MM.1S (cell line): ENCODE measurements around the gene POLD3.

Experiments
- DNase-seq: peaks from one replicate; pipeline ENCODE4 v3.0.0-alpha.2; 2015
- H2AFZ ChIP-seq: fragments of 300-600 bp; sonication (generic); 2 replicates; pipeline ENCODE4 v1.6.0; 2016; ENCODE audit warnings: antibody characterized with exemption, low read length
- H3F3A ChIP-seq: fragments of 300-600 bp; sonication (generic); 2 replicates; pipeline ENCODE4 v1.6.1; 2016; ENCODE audit warnings: mild to moderate bottlenecking, antibody characterized with exemption, low read length, moderate library complexity, mixed read lengths; ENCODE audit not compliant: insufficient read depth
- H3K27ac ChIP-seq: fragments of 300-600 bp; sonication (generic); 2 replicates; pipeline ENCODE4 v1.5.1; 2016; ENCODE audit warnings: mild to moderate bottlenecking, low read length
- H3K27me3 ChIP-seq: fragments of 300-600 bp; sonication (generic); replicated peaks from 2 replicates; pipeline ENCODE4 v1.6.0; 2016; ENCODE audit warnings: low read length; ENCODE audit not compliant: insufficient read depth
- H3K36me3 ChIP-seq: fragments of 300-600 bp; sonication (generic); replicated peaks from 2 replicates; pipeline ENCODE4 v1.6.1; 2016; ENCODE audit warnings: mild to moderate bottlenecking, low read length, mixed read lengths; ENCODE audit not compliant: insufficient read depth
- H3K4me1 ChIP-seq: fragments of 300-600 bp; sonication (generic); 2 replicates; pipeline ENCODE4 v1.6.1; 2016; ENCODE audit warnings: low read length, mixed read lengths
- H3K4me2 ChIP-seq: fragments of 300-600 bp; sonication (generic); 2 replicates; pipeline ENCODE4 v1.6.0; 2016; ENCODE audit warnings: low read depth, low read length
- H3K4me3 ChIP-seq: fragments of 300-600 bp; sonication (generic); 2 replicates; pipeline ENCODE4 v1.5.1; 2016; ENCODE audit warnings: low read length, mixed read lengths
- H3K79me2 ChIP-seq: fragments of 300-600 bp; sonication (generic); 2 replicates; pipeline ENCODE4 v1.6.1; 2016; ENCODE audit warnings: mixed run types, low read length, mixed read lengths
- H3K9ac ChIP-seq: fragments of 300-600 bp; sonication (generic); 2 replicates; pipeline ENCODE4 v1.6.1; 2016; ENCODE audit warnings: low read length, mixed read lengths
- H3K9me2 ChIP-seq: fragments of 300-600 bp; sonication (generic); replicated peaks from 2 replicates; pipeline ENCODE4 v1.6.1; 2016; ENCODE audit warnings: mild to moderate bottlenecking, low read length, mixed read lengths; ENCODE audit not compliant: insufficient read depth
- H3K9me3 ChIP-seq: fragments of 300-600 bp; sonication (generic); replicated peaks from 2 replicates; pipeline ENCODE4 v1.6.1; 2016; ENCODE audit warnings: mild to moderate bottlenecking, low read length, mixed read lengths; ENCODE audit not compliant: insufficient read depth
- H4K20me1 ChIP-seq: fragments of 300-600 bp; sonication (generic); 2 replicates; pipeline ENCODE4 v1.6.1; 2016; ENCODE audit warnings: mild to moderate bottlenecking, low read length, moderate library complexity, mixed read lengths; ENCODE audit not compliant: insufficient read depth
- EZH2 ChIP-seq: fragments of 300-600 bp; sonication (generic); optimal IDR thresholded peaks from 2 replicates; pipeline ENCODE3; 2017; ENCODE audit warnings: low read depth, mild to moderate bottlenecking, antibody characterized with exemption, low read length, mixed read lengths
- EZH2phosphoT487 ChIP-seq: fragments of 300-600 bp; sonication (generic); IDR thresholded peaks from 2 replicates; pipeline ENCODE4 v1.6.1; 2018; ENCODE audit warnings: antibody characterized with exemption, low read length
- TF ChIP-seq, protein P1 (sequence below): fragments of 300-600 bp; sonication (generic); IDR thresholded peaks from 2 replicates; pipeline ENCODE4 v1.5.1; 2016; ENCODE audit warnings: antibody characterized with exemption, low read length, mixed read lengths

Gene POLD3

DNA sequence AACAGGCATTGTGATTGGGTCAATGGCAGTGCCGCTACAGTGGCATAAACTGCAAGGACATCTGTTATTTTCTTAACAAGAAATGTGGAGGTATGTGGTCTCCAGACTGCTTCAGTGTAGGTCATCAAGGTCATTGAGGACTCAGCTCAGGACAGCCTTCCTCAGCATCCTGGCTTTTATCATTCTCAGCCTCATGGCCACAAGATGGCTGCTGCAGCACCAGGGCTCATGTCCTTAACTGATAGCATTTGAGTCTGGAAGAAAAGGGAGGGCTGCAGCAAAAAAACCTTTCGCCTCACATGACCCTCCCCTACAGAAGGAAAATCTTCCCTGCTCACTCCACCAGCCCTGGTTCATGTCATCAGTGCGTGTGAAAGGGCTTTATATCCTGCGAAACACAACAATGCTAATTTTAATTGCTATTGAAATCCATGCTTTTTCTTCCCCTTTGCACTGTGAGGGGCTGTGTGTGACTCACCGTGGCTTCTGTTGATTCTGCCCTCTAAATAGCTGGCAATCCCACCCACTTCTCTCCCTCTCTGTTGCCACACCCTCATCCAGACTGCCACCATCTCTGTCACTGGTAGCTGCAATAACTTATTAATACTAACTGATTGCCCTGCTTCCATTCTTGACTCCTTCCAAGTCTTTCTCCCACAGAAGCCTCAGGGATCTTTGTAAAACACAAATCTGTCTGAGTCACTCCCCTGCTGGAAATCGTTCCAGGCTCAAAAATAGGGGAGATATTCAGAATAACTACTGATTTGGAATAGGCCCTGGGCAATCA is 95.0 kb downstream of the POLD3 start:
- H2AFZ ChIP-seq, result no peak overlapping the region
- H3K27ac ChIP-seq, result no peak overlapping the region

DNA sequence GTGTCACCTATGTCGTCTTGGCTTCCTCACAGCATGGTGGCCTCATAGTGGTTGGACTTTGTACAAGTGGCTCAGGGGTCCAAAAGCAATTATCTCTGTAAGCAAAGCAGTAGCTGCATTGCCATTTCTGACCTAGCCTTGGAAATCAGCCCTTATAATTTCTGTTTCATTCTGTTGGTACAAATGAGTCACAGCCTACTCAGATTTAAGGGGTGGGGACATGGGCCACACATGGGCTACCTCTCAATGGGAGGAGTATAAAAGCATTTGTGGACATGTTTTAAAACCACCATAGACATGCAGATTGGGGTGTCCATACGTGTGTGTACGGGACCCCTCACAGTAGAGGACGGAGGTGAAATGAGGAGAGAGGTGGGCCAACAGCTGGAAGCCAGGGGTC is 97.3 kb downstream of the POLD3 start:
- H3K9me3 ChIP-seq, result no peaks in the 10 kb centered on the region
- no peaks in the 10 kb centered on the region for H3K79me2 ChIP-seq
- TF ChIP-seq EZH2phosphoT487, result no peak
- TF ChIP-seq, protein P1, sequence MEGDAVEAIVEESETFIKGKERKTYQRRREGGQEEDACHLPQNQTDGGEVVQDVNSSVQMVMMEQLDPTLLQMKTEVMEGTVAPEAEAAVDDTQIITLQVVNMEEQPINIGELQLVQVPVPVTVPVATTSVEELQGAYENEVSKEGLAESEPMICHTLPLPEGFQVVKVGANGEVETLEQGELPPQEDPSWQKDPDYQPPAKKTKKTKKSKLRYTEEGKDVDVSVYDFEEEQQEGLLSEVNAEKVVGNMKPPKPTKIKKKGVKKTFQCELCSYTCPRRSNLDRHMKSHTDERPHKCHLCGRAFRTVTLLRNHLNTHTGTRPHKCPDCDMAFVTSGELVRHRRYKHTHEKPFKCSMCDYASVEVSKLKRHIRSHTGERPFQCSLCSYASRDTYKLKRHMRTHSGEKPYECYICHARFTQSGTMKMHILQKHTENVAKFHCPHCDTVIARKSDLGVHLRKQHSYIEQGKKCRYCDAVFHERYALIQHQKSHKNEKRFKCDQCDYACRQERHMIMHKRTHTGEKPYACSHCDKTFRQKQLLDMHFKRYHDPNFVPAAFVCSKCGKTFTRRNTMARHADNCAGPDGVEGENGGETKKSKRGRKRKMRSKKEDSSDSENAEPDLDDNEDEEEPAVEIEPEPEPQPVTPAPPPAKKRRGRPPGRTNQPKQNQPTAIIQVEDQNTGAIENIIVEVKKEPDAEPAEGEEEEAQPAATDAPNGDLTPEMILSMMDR, result no peak
- TF ChIP-seq EZH2, result no peak
- no peak overlapping the region for H3K4me3 ChIP-seq
- H3K9me2 ChIP-seq, result no peaks in the 10 kb centered on the region
- H4K20me1 ChIP-seq, result no peaks in the 10 kb centered on the region
- no peaks in the 10 kb centered on the region for H3K4me1 ChIP-seq
- no peak for DNase-seq
- H3K36me3 ChIP-seq, result no peaks in the 10 kb centered on the region
- no peak overlapping the region for H3K4me2 ChIP-seq
- H3K9ac ChIP-seq, result no peak overlapping the region
- no peak overlapping the region for H3K27ac ChIP-seq
- no peak overlapping the region for H2AFZ ChIP-seq
- H3K27me3 ChIP-seq, result no peaks in the 10 kb centered on the region
- H3F3A ChIP-seq, result no peaks in the 10 kb centered on the region

More for the DNA sequence above, 95.0 kb downstream of the POLD3 start:
- H3K4me3 ChIP-seq, result no peak overlapping the region
- no peaks in the 10 kb centered on the region for H3K4me1 ChIP-seq
- no peak for DNase-seq
- no peaks in the 10 kb centered on the region for H4K20me1 ChIP-seq
- H3K9me3 ChIP-seq, result no peaks in the 10 kb centered on the region
- H3K9ac ChIP-seq, result no peak overlapping the region
- H3K36me3 ChIP-seq, result no peaks in the 10 kb centered on the region
- TF ChIP-seq EZH2phosphoT487 (no peak), EZH2 (no peak)
- TF ChIP-seq, protein P1, result no peak
- H3K27me3 ChIP-seq, result no peaks in the 10 kb centered on the region
- no peaks in the 10 kb centered on the region for H3K9me2 ChIP-seq
- no peaks in the 10 kb centered on the region for H3K79me2 ChIP-seq
- H3K4me2 ChIP-seq, result no peak overlapping the region
- no peaks in the 10 kb centered on the region for H3F3A ChIP-seq

DNA sequence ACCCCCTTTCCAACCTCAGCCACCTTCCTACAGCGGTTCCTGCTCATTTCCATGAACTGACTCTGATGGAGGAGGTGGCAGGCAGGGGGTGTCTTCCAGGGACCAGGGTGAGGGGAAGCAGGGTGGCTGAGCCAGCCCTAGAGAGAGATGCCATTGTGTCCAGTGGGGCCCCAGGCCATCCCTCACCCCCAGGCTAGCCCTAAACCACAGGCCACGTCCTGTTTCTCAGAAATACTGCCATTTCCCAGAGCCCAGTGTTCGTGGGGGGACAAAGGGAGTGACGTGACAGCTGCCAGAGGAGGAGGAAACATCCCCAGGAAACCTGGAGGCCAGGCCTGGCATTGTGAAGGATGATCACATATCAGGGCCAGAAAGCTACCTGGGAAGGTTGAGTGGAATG is 99.4 kb downstream of the POLD3 start:
- no peak overlapping the region for H3K27ac ChIP-seq
- no peaks in the 10 kb centered on the region for H3K4me1 ChIP-seq
- no peak overlapping the region for H3K4me3 ChIP-seq
- no peak overlapping the region for H3K4me2 ChIP-seq
- DNase-seq, result no peak
- H3K9me3 ChIP-seq, result no peaks in the 10 kb centered on the region
- no peaks in the 10 kb centered on the region for H3K79me2 ChIP-seq
- no peaks in the 10 kb centered on the region for H3K27me3 ChIP-seq
- H3K36me3 ChIP-seq, result no peaks in the 10 kb centered on the region
- TF ChIP-seq EZH2 (no peak), EZH2phosphoT487 (no peak)
- TF ChIP-seq, protein P1, result no peak
- no peaks in the 10 kb centered on the region for H3K9me2 ChIP-seq
- no peak overlapping the region for H2AFZ ChIP-seq
- no peak overlapping the region for H3K9ac ChIP-seq
- H3F3A ChIP-seq, result no peaks in the 10 kb centered on the region
- H4K20me1 ChIP-seq, result no peaks in the 10 kb centered on the region
